PFSK-1 (cell line): ENCODE data around the gene DSN1. TPM values are rescaled to one million over a fixed set of nuclear protein-coding genes. Genes with fewer than 3 reads are reported as not detected.

ENCODE experiments used
- FOXP2 ChIP-seq: optimal IDR thresholded peaks from 2 replicates; pipeline ENCODE3; 2011; ENCODE audit warnings: borderline replicate concordance, control low read depth, inconsistent platforms; ENCODE audit not compliant: insufficient read depth; ENCODE audit errors: extremely low read length, extremely low read depth
- POLR2AphosphoS5 ChIP-seq: IDR thresholded peaks from 2 replicates; pipeline ENCODE4 v1.6.1; 2012; ENCODE audit warnings: low read depth, mild to moderate bottlenecking, control low read depth, low read length, moderate library complexity
- REST ChIP-seq, 2 experiments: IDR thresholded peaks; 2 replicates each; pipeline versions ENCODE4 v1.6.1 to v1.8.0; 2011 to 2012; ENCODE audit warnings: low read depth in 2 of 2, low read length in 2 of 2, control low read depth in 1 of 2, inconsistent platforms in 1 of 2, mild to moderate bottlenecking in 1 of 2, moderate library complexity in 1 of 2; ENCODE audit not compliant: insufficient read depth in 1 of 2
- SIN3A ChIP-seq: IDR thresholded peaks from 2 replicates; pipeline ENCODE4 v1.6.1; 2012; ENCODE audit warnings: mild to moderate bottlenecking, low read length, moderate library complexity, borderline replicate concordance; ENCODE audit not compliant: insufficient read depth
- TAF1 ChIP-seq: IDR thresholded peaks from 2 replicates; pipeline ENCODE4 v1.6.1; 2012; ENCODE audit warnings: low read length, control low read depth, borderline replicate concordance; ENCODE audit not compliant: insufficient read depth
- polyA plus RNA-seq: library from polyadenylated mRNA; unstranded; fragments of >200 nt; gene quantifications from one replicate; pipeline ENCODE4 v1.2.1, GENCODE V29; 2012; ENCODE audit warnings: low read depth, missing spikeins; ENCODE audit not compliant: insufficient read length

Gene DSN1
- polyA plus RNA-seq: 10.8 TPM

GRCh38 chr20:36773597-36774390 is at the start of gene DSN1:
DSN1 (minus strand) TSS chr20:36773763; CDS start chr20:36771458, 2,305 bp downstream.
- TF ChIP-seq FOXP2 (no peak), POLR2AphosphoS5 (peak; percentile 94), SIN3A (no peak), REST (IDR thresholded peaks at IDR 0.05; ENCODE audit: insufficient read depth in 1 of 2, low read depth in 2 of 2, low read length in 2 of 2) (no peak), TAF1 (peak; percentile 70)

- TF ChIP-seq TAF1 (no peak), SIN3A (no peak), FOXP2 (no peak), POLR2AphosphoS5 (no peak), REST (IDR thresholded peaks at IDR 0.05; ENCODE audit: insufficient read depth in 1 of 2, low read depth in 2 of 2, low read length in 2 of 2) (no peak)
Measured at GRCh38 chr20:36823121-36823520, 49.6 kb upstream of the DSN1 start.

- no peak for TF ChIP-seq FOXP2
- no peak for TF ChIP-seq TAF1
- no peak for TF ChIP-seq POLR2AphosphoS5
- TF ChIP-seq SIN3A: no peak
- no peak for TF ChIP-seq REST (IDR thresholded peaks at IDR 0.05; ENCODE audit: insufficient read depth in 1 of 2, low read depth in 2 of 2, low read length in 2 of 2)
Measured at GRCh38 chr20:36821964-36822437, 48.4 kb upstream of the DSN1 start.

- no peak for TF ChIP-seq REST (IDR thresholded peaks at IDR 0.05; ENCODE audit: insufficient read depth in 1 of 2, low read depth in 2 of 2, low read length in 2 of 2)
- TF ChIP-seq FOXP2: no peak
Measured at GRCh38 chr20:36820928-36821327, 47.4 kb upstream of the DSN1 start.

- TF ChIP-seq TAF1 (no peak), REST (IDR thresholded peaks at IDR 0.05; ENCODE audit: insufficient read depth in 1 of 2, low read depth in 2 of 2, low read length in 2 of 2) (no peak), POLR2AphosphoS5 (no peak), SIN3A (no peak), FOXP2 (no peak)
Measured at GRCh38 chr20:36820073-36820472, 46.5 kb upstream of the DSN1 start.
